Sigmoid colon (tissue), 4 donors: ENCODE data around the gene CFAP300.

Experiments used
- EP300 ChIP-seq, 4 donors: sonication (generic); formaldehyde crosslinking; IDR thresholded peaks; one replicate each; pipeline ENCODE4 v1.6.1; 2017; ENCODE audit warnings: antibody characterized with exemption in 4 of 4
- POLR2A ChIP-seq, 2 donors: fragments of 450-650 bp; IDR thresholded peaks; one replicate each; pipeline ENCODE4 v1.6.1; 2016; ENCODE audit warnings: antibody characterized with exemption in 2 of 2, mild to moderate bottlenecking in 2 of 2, moderate library complexity in 2 of 2
- POLR2AphosphoS5 ChIP-seq, 4 donors: sonication (generic); formaldehyde crosslinking; IDR thresholded peaks; one replicate each; pipeline ENCODE4 v1.6.1; 2017; ENCODE audit warnings: antibody characterized with exemption in 4 of 4
- TF ChIP-seq, protein P1 (sequence below), 4 experiments: fragments of 450-650 bp in 3 of 4; fragments of 200-600 bp in 1 of 4; IDR thresholded peaks; one replicate each; pipeline ENCODE4 v1.5.1; 2016 to 2019; ENCODE audit warnings: antibody characterized with exemption in 4 of 4, mild to moderate bottlenecking in 3 of 4, moderate library complexity in 2 of 4

DNA sequence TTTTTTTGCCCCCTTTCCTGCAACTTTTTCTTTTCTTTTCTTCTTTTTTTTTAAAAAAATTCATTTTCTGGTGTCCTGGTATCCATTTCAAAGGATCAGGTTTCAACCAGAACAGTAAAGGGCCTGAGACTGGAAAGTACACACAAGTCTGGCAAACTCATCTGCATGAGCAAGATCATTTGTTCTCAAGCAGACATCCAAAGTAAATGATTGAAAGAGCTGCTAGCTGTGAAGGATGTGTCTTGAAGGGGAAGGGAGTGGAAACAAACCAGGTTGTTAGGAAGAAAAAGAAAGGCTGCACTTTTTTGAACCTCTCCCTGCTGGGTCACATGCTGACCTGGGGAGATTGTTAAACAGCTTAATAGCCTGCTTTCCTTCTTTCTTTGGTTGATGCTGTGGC, 68.3 kb downstream of the CFAP300 start:
- TF ChIP-seq, protein P1, sequence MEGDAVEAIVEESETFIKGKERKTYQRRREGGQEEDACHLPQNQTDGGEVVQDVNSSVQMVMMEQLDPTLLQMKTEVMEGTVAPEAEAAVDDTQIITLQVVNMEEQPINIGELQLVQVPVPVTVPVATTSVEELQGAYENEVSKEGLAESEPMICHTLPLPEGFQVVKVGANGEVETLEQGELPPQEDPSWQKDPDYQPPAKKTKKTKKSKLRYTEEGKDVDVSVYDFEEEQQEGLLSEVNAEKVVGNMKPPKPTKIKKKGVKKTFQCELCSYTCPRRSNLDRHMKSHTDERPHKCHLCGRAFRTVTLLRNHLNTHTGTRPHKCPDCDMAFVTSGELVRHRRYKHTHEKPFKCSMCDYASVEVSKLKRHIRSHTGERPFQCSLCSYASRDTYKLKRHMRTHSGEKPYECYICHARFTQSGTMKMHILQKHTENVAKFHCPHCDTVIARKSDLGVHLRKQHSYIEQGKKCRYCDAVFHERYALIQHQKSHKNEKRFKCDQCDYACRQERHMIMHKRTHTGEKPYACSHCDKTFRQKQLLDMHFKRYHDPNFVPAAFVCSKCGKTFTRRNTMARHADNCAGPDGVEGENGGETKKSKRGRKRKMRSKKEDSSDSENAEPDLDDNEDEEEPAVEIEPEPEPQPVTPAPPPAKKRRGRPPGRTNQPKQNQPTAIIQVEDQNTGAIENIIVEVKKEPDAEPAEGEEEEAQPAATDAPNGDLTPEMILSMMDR (IDR thresholded peaks at IDR 0.05): no peak
- TF ChIP-seq POLR2AphosphoS5 (IDR thresholded peaks at IDR 0.05) (no peak), POLR2A (IDR thresholded peaks at IDR 0.05) (no peak), EP300 (IDR thresholded peaks at IDR 0.05) (no peak)
